A673 (cell line): ENCODE measurements around the gene CCDC7. TPM values are rescaled to one million over a fixed set of nuclear protein-coding genes. Genes with fewer than 3 reads are reported as not detected.

Experiments used
- BruUV-seq: library from RNA; stranded (reverse); fragments of 400-500 nt; replicated peaks from 2 replicates; lab custom pipeline; 2021; lab: Mats Ljungman, UMichigan
- CTCF ChIA-PET: fragments of 300-600 bp; sonication (Branson Sonifier 250); formaldehyde crosslinking; loops from one replicate; lab custom pipeline; 2022; ENCODE audit warnings: antibody characterized with exemption; lab: Charles Lee
- POLR2A ChIA-PET: fragments of 300-600 bp; sonication (Branson Sonifier 250); formaldehyde crosslinking; loops from one replicate; lab custom pipeline; 2022; ENCODE audit warnings: antibody characterized with exemption; ENCODE audit not compliant: low non-redundant PET; lab: Charles Lee
- DNase-seq: peaks from one replicate; pipeline ENCODE4 v3.0.0-alpha.2; 2015; ENCODE audit warnings: low spot score
- H3K27ac ChIP-seq: fragments of 200-600 bp; sonication (generic); 2 replicates; pipeline ENCODE4 v1.5.1; 2016; ENCODE audit warnings: mixed run types, low read depth, mild to moderate bottlenecking, mixed read lengths, antibody characterized with exemption, low read length; ENCODE audit not compliant: poor library complexity, severe bottlenecking
- H3K27me3 ChIP-seq: fragments of 200-600 bp; sonication (generic); replicated peaks from 2 replicates; pipeline ENCODE4 v1.6.1; 2017; ENCODE audit warnings: mixed run types, low read depth, mild to moderate bottlenecking, mixed read lengths, antibody characterized with exemption, low read length; ENCODE audit not compliant: insufficient read depth, poor library complexity
- H3K36me3 ChIP-seq: fragments of 200-600 bp; sonication (generic); 2 replicates; pipeline ENCODE4 v1.6.1; 2016; ENCODE audit warnings: mixed run types, mild to moderate bottlenecking, mixed read lengths, antibody characterized with exemption, low read length; ENCODE audit not compliant: insufficient read depth, poor library complexity, severe bottlenecking
- H3K4me1 ChIP-seq: fragments of 200-600 bp; sonication (generic); 2 replicates; pipeline ENCODE4 v1.6.1; 2017; ENCODE audit warnings: mixed run types, mild to moderate bottlenecking, mixed read lengths, antibody characterized with exemption, low read length; ENCODE audit not compliant: insufficient read depth, poor library complexity, severe bottlenecking
- H3K4me3 ChIP-seq: fragments of 200-600 bp; sonication (generic); 2 replicates; pipeline ENCODE4 v1.5.1; 2016; ENCODE audit warnings: low read depth, mixed run types, mild to moderate bottlenecking, mixed read lengths, low read length; ENCODE audit not compliant: poor library complexity, severe bottlenecking
- H3K9me3 ChIP-seq: fragments of 200-600 bp; sonication (generic); 2 replicates; pipeline ENCODE4 v1.6.1; 2016; ENCODE audit warnings: mixed run types, low read depth, mild to moderate bottlenecking, mixed read lengths, antibody characterized with exemption, low read length; ENCODE audit not compliant: poor library complexity, severe bottlenecking
- EZH2 ChIP-seq: fragments of 200-600 bp; sonication (generic); IDR thresholded peaks from 2 replicates; pipeline ENCODE4 v1.6.1; 2017; ENCODE audit warnings: borderline replicate concordance, low read depth, mild to moderate bottlenecking, mixed read lengths, antibody characterized with exemption, low read length; ENCODE audit not compliant: poor library complexity, severe bottlenecking
- intact Hi-C: fragments of 100-400 bp; cut with micrococcal nuclease; formaldehyde crosslinking; loops from one replicate; pipeline ENCODE4 v1.10.0; 2022; ENCODE audit not compliant: unreplicated experiment
- total RNA-seq: library from RNA; stranded (reverse); gene quantifications from 2 replicates; pipeline ENCODE4 v1.2.3, GENCODE V29; 2021
- TF ChIP-seq, protein P1 (sequence below): fragments of 300-800, 200-600 bp; sonication (generic); conservative IDR thresholded peaks from 2 replicates; pipeline ENCODE4 v1.5.1; 2017; ENCODE audit warnings: low read depth, mild to moderate bottlenecking, antibody characterized with exemption, low read length, moderate library complexity, mixed read lengths

Gene CCDC7
- total RNA-seq, 1 experiment from 2014 or later = 16.4 TPM

DNA sequence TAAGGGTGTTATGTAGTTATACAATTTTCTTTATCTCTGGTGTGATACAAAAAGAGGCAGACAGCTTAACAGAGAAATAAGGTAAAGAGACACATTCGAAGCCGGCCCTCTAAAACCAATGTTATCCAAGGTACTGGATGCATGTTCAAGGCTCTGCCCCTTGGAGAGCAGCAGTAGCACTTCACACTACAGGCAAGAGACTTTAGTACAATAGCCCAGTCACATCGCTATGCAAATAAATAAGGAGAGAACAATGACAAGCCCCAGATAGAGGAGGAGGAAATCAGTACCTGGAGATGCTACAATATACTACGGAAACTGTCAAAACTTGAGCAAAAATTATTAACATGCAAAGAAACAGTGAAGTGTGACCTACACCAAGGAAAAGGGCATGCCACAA, 401.0 kb downstream of the CCDC7 start:
- DNase-seq = no peak
- no TSS peak for BruUV-seq
- H3K4me1 ChIP-seq = no peaks in the 10 kb centered on the region
- H3K36me3 ChIP-seq = no peaks in the 10 kb centered on the region
- no peak overlapping the region for H3K4me3 ChIP-seq
- ChIA-PET POLR2A (no interaction called here), CTCF (no interaction called here)
- no peak overlapping the region for H3K27ac ChIP-seq
- intact Hi-C loops = no loop called here
- TF ChIP-seq, protein P1, sequence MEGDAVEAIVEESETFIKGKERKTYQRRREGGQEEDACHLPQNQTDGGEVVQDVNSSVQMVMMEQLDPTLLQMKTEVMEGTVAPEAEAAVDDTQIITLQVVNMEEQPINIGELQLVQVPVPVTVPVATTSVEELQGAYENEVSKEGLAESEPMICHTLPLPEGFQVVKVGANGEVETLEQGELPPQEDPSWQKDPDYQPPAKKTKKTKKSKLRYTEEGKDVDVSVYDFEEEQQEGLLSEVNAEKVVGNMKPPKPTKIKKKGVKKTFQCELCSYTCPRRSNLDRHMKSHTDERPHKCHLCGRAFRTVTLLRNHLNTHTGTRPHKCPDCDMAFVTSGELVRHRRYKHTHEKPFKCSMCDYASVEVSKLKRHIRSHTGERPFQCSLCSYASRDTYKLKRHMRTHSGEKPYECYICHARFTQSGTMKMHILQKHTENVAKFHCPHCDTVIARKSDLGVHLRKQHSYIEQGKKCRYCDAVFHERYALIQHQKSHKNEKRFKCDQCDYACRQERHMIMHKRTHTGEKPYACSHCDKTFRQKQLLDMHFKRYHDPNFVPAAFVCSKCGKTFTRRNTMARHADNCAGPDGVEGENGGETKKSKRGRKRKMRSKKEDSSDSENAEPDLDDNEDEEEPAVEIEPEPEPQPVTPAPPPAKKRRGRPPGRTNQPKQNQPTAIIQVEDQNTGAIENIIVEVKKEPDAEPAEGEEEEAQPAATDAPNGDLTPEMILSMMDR = no peak
- TF ChIP-seq EZH2 = no peak
- no peaks in the 10 kb centered on the region for H3K9me3 ChIP-seq
- H3K27me3 ChIP-seq = no peaks in the 10 kb centered on the region

DNA sequence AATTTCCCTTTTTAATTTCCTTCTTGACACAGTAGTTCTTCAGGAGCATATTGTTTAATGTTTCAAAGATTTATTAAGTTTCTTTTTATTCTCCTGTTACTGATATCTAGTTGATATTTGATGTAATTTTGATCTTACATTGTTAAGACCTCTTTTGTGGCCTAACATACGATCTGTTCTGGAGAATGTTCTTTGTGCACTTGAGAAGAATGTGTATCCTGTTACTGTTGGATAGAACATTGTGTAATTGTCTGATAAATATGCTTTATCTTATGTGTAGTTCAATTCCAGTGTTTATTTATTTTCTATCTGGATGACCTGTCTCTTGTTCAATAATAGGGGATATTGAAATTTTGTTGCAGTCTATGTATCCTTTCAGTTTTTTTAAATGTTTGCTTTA, 405.4 kb downstream of the CCDC7 start:
- no peaks in the 10 kb centered on the region for H3K4me1 ChIP-seq

DNA sequence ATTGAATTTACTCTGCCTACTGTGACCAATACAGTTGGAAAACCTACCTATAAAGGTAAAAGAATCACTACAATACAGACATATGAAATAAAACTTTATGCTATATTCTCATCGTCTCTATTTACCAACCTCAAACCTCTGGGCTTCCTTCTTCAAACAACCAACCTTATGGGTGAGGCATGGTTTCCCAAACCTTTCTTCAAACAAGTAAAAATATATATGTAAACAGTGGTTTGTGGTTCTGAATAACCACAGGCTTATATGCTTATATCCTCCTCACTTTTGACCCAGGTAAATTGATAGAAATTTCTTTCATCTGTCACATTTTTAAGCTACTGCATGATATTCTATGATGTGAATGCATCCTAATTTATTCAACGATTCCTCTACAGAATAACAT, 408.5 kb downstream of the CCDC7 start:
- BruUV-seq = no TSS peak
- intact Hi-C loops = no loop called here
- Histone ChIP-seq H3K9me3 (no peaks in the 10 kb centered on the region), H3K27me3 (no peaks in the 10 kb centered on the region), H3K36me3 (no peaks in the 10 kb centered on the region), H3K4me1 (no peaks in the 10 kb centered on the region), H3K4me3 (no peak overlapping the region), H3K27ac (no peak overlapping the region)
- ChIA-PET POLR2A (no interaction called here), CTCF (no interaction called here)
- DNase-seq = no peak
- TF ChIP-seq, protein P1 = no peak

More for the DNA sequence above, 405.4 kb downstream of the CCDC7 start:
- no peak overlapping the region for H3K4me3 ChIP-seq
- no peaks in the 10 kb centered on the region for H3K9me3 ChIP-seq
- H3K27me3 ChIP-seq = no peaks in the 10 kb centered on the region
- POLR2A ChIA-PET = no interaction called here
- no peak for DNase-seq
- H3K36me3 ChIP-seq = no peaks in the 10 kb centered on the region
- TF ChIP-seq EZH2 = no peak
- no TSS peak for BruUV-seq
- H3K27ac ChIP-seq = no peak overlapping the region
- CTCF ChIA-PET = no interaction called here
- intact Hi-C loops = no loop called here

DNA sequence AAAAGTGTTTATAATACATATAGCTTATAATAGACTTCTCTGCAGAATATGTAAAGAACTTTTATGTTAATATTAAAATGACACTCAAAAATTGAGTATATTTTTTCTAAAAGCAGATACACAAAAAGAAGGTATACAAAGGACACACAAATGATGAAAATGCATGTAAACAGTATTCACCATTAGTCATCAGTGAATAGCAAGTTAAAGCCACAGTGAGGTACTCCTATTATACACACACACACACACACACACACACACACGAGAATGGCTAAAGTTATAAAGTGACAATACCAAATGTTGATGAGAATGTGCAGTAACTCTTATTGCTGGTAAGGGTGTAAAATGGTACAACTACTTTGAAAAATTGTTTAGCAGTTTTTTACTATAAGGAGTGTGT, 419.2 kb downstream of the CCDC7 start:
- intact Hi-C loops = no loop called here
- Histone ChIP-seq H3K4me1 (no peaks in the 10 kb centered on the region), H3K36me3 (no peaks in the 10 kb centered on the region), H3K27me3 (no peaks in the 10 kb centered on the region), H3K27ac (no peak overlapping the region), H3K9me3 (no peaks in the 10 kb centered on the region), H3K4me3 (no peak overlapping the region)
- CTCF ChIA-PET = no interaction called here
- no TSS peak for BruUV-seq
- POLR2A ChIA-PET = no interaction called here
- no peak for DNase-seq
- TF ChIP-seq EZH2 = no peak
- TF ChIP-seq, protein P1 = no peak
